Measurements from ENCODE around the gene GALR3. TPM values are rescaled to one million over a fixed set of nuclear protein-coding genes. Genes with fewer than 3 reads are reported as not detected.

GALR3 gene
- total RNA-seq, 1 experiment from 2014 or later: not detected

Other genes starting within 250 kb of the GALR3 start
- gene LGALS2, start 243.3 kb upstream of the GALR3 start, total RNA-seq (2014; rRNA removed; shearing (Covaris generic); ENCODE audit: low replicate concordance): not detected in 2 replicates
- gene GGA1, start 214.5 kb upstream of the GALR3 start, total RNA-seq (2014; rRNA removed; shearing (Covaris generic); ENCODE audit: low replicate concordance): 13.8 and 33.2 TPM in 2 replicates
- gene SH3BP1, start 183.7 kb upstream of the GALR3 start, total RNA-seq (2014; rRNA removed; shearing (Covaris generic); ENCODE audit: low replicate concordance): 0.95 TPM in 1 of 2 replicates, not detected in the other
- 18.0 and 24.2 TPM in 2 replicates for gene PDXP, start 164.7 kb upstream of the GALR3 start, total RNA-seq (2014; rRNA removed; shearing (Covaris generic); ENCODE audit: low replicate concordance)
- 3,913 and 4,947 TPM in 2 replicates for gene LGALS1, start 147.7 kb upstream of the GALR3 start, total RNA-seq (2014; rRNA removed; shearing (Covaris generic); ENCODE audit: low replicate concordance)
- gene NOL12, start 137.0 kb upstream of the GALR3 start, total RNA-seq (2014; rRNA removed; shearing (Covaris generic); ENCODE audit: low replicate concordance): 61.0 and 111 TPM in 2 replicates
- gene TRIOBP, start 126.3 kb upstream of the GALR3 start, total RNA-seq (2014; rRNA removed; shearing (Covaris generic); ENCODE audit: low replicate concordance): 154 and 194 TPM in 2 replicates
- 23.6 and 39.4 TPM in 2 replicates for gene GCAT, start 15.4 kb upstream of the GALR3 start, total RNA-seq (2014; rRNA removed; shearing (Covaris generic); ENCODE audit: low replicate concordance)
- 40.9 and 61.1 TPM in 2 replicates for gene ANKRD54, start 21.0 kb downstream of the GALR3 start, total RNA-seq (2014; rRNA removed; shearing (Covaris generic); ENCODE audit: low replicate concordance)
- gene EIF3L, start 26.0 kb downstream of the GALR3 start, total RNA-seq (2014; rRNA removed; shearing (Covaris generic); ENCODE audit: low replicate concordance): 303 and 347 TPM in 2 replicates
- 13.8 and 25.3 TPM in 2 replicates for gene MICALL1, start 82.9 kb downstream of the GALR3 start, total RNA-seq (2014; rRNA removed; shearing (Covaris generic); ENCODE audit: low replicate concordance)
- gene C22orf23, start 130.2 kb downstream of the GALR3 start, total RNA-seq (2014; rRNA removed; shearing (Covaris generic); ENCODE audit: low replicate concordance): 0.36 and 2.3 TPM in 2 replicates
- gene POLR2F, start 130.3 kb downstream of the GALR3 start, total RNA-seq (2014; rRNA removed; shearing (Covaris generic); ENCODE audit: low replicate concordance): 64.9 and 167 TPM in 2 replicates
- gene SOX10, start 161.2 kb downstream of the GALR3 start, total RNA-seq (2014; rRNA removed; shearing (Covaris generic); ENCODE audit: low replicate concordance): not detected in 2 replicates
- 7.3 and 21.7 TPM in 2 replicates for gene PICK1, start 234.0 kb downstream of the GALR3 start, total RNA-seq (2014; rRNA removed; shearing (Covaris generic); ENCODE audit: low replicate concordance)